Stimulated activated CD4-positive, alpha-beta T cell treated with anti-CD3 and anti-CD28 coated beads, Interleukin-1b, Interleukin-23, amount 100 ng/mL, for 48 hours (primary cell): ENCODE data around the gene ATP2C2.
"Not testable (repeated sequence)": the region's sequence is repeated elsewhere in the genome, so short reads cannot be mapped to it uniquely, and the experiment has no call there.

Experiments
- DNase-seq: peaks from one replicate; pipeline ENCODE4 v3.0.0-alpha.2; 2020

The ATP2C2 gene

DNA sequence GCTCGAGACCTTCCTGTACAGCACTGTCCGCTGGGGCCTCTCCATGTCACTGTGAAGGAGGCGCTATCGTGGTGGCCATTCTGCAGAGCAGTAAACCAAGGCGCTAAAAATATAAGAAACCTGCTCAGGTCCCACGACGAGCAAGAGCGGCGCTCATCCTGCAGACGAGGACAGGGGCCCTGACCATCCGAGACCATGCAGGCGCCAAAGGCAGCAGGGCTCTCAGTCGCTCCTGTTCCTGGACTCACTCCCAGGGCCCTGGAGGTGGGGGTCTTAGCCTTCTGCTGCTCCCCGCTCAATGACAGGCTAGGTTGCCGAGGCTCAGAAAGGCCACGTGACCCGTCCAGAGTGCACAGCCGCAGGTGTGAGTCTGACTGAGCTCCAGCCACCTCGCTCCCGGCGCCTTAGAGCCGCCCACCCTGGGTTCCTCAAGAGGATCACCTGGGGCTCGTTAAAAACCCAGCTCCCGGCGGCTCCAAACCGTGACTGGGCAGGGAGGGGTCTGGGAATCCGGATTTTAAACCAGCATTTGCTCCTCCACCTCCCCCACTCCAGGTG, 509 bp upstream of the ATP2C2 start:
- no peak for DNase-seq

DNA sequence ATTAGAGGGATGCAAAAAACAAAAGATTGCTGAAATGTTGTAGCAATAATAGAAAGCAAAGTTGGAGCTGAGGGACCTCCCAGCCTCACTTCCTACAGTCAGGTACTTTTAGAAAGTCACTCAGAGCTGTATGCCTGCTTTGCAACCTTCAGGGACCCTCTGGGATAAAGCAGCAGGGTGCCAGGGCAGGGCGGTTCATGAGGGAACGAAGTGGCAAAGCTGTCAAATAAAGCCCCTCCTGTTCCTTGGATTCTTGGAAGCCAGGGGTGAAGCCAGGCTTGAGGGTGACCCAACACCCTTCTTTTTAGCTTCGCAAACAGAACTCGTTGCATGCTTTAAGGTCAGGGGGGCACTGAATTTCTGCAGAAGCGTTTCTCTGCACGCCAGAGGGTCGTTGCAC, 767 bp downstream of the ATP2C2 start:
- DNase-seq, result no peak

DNA sequence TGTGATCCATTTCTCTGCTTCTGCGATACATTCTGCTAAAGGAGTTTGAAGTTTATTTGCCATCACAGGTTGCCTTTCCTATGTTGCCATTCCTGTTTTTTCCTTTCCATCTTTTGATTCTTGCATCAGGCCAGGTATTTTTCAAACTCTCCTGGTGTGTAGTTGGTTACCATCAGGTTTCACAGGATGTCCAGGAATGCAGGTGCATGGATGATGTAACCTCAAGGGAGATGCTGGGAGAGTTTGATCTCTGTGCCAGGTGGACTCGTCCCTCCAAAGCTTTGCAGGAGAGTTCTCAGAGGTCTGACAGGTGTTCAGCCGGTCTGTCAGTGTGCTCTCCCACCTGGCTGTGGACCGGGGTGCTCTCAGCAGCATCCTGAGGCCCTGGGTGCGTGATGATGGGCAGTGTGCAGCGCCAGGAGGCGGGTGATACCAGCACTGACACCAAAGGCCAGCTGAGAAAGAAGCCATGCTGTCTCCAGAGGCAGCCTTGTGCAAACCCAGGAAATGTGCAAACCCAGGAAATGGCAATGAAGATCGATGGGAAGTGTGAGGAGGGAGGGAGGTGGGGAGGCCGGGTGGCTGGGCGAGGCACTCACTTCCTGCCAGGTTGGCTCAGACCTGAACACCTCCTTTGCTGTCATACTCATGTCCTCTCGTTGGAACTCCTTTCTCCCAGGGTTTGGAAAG, 1.7 kb downstream of the ATP2C2 start:
- DNase-seq, result no peak

DNA sequence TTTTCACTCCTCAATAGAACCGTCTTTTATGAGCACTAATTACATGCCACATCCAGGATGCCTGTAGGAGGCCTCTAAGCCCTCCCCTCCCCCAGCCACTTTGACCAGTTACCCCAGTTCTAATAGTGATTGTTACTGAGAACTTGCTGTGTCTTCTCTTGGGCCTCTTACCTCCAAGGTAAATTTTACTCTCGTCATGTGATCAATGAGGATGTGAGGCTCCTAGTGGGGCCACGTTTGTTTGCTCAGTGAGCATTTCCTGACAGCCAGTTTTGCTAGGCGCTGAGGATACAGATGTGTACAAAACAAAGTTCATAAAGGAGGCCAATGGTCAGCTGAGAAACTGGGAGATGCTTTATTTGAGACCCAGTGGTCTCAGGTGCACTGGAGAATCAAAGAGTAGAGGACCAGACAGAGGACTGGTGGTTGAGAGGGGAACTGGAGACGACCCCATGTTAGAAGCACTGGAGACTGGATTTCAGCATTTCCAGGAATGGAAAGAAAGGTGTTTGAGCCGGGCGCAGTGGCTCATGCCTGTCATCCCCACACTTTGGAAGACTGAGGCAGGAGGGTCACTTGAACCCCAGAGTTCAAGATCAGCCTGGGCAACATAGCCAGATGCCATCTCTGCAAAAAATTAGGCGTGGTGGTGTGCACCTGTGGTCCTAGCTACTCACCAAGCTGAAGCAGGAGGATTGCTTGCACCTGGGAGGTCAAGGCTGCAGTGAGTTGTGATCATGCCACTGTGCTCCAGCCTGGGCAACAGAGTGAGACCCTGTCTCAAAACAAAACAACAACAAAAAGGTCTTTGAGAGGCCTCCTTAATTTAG, 2.6 kb downstream of the ATP2C2 start:
- DNase-seq, result no peak

- DNase-seq, result no peak
Observed at GRCh38 chr16:84371553-84371865, 3.2 kb downstream of the ATP2C2 start.

DNA sequence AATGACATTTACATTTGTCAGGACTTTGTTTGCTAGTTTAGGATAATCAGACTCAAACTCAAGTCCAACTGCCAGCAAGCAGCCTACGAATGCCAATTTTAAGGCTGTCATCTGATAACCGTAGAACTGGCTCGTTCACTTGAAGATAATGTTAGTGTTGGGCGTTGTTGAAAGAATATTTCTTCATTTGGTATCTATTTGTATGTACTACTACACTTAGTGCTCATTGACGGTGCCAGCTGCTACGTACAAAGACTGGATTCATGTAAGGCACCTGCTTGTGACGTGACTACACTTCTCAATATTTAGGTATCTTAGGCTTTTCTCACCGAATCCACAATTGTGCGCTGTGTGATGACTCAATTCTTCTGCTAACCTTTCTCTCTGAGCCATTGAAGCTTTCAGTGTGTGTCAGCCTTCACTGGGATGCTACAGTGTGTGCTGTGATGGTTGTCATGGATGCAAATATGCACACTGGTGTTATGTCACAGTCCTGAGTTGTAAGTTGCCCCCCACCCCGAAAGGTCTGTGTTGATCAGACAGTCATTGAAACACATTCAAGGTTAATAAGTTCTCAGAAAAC, 5.7 kb downstream of the ATP2C2 start:
- DNase-seq, result no peak

- DNase-seq, result no peak
Observed at GRCh38 chr16:84378099-84378498, 9.8 kb downstream of the ATP2C2 start.

DNA sequence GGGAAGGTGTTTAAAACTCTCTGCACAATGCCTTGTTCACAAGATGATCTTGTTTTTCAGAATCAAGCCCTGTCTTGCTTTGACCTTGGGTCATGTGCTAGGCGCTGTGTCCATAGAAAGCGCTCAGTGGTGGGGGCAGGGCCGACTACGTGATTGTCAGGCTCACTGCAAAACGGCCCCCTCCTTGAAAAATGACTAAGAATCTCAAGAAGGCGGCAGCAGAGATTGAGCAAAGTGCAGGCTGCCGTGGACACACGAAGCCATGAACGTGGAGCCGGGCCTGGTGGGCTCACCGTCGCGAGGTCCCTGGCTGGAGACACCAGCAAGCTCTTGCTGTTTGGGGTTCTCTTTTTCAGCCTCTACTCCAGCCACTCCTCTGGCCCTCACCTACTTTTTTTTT, 10.2 kb downstream of the ATP2C2 start:
- DNase-seq, result no peak

GRCh38 chr16:84379008-84379708, 10.8 kb downstream of the ATP2C2 start:
- DNase-seq, result no peak

DNA sequence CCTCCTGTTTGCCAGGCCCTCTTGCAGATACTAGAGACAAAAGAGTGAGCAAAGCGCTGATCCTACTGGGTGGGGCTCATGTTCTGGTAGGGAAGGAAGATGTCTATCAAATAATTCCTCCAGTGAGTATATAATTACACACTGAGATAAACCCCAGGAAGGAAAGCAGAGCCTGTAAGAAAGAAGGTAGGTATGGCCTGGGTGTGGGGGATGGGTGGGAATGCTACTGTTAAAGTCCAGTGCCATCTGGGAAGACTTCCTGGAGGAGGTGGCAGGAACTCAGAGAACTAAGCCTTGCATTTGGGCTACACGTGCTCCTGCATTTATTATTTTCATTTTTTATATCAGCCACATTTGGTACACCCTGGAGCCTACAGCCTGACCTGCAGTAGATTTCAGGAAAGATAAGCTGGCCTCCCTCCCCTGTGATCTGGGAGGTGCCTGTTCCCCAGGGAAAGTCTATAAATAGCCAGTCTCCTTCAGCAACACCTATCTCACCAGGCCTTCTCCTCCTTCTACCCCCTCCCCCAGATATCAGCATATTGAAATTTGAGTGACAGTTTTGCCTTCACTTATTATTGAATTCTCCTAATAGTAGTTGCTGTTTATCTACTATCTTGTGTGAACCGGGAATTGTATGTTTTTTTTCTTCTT, 11.5 kb downstream of the ATP2C2 start:
- DNase-seq, result no peak

DNA sequence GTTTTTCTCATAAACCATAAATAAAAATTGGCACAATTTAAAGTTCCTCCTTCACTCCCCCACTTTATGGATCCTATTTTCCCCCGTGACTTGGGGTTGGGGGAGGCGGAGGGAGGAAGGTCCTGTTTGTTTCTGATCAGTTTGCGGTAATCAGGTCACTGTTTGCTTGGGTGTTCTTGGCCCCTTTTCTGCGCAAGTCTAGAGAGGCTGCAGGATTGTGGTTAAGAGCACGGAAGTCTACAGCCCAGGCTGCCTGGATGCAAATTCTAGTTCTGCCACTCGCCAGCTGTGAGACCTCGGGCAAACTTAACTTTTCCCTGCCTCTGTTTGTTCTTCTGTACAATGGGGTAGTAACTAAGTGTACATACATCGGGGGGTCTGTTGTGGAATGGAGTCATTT, 12.1 kb downstream of the ATP2C2 start:
- no peak for DNase-seq

- DNase-seq, result no peak
Observed at GRCh38 chr16:84382396-84382795, 14.1 kb downstream of the ATP2C2 start.

DNA sequence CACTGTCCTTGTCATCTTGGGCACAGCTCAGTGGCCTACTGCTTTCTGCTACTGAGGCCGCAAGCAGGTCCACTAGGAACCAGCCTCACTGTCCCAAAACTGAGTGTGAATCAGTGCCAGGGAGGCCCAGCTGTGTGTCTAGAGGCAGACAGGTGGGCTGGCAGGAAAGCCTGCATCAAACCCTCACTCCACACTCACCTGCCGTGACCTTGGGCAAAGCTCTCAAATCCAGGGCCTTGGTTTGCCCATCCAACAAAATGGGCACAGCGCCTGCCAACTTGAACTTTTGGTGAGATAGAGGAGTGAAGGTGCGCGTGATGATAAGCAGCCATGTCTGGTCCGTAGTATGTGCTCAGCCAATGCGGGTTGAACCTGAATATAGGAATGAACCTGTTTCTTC, 14.8 kb downstream of the ATP2C2 start:
- DNase-seq, result no peak

DNA sequence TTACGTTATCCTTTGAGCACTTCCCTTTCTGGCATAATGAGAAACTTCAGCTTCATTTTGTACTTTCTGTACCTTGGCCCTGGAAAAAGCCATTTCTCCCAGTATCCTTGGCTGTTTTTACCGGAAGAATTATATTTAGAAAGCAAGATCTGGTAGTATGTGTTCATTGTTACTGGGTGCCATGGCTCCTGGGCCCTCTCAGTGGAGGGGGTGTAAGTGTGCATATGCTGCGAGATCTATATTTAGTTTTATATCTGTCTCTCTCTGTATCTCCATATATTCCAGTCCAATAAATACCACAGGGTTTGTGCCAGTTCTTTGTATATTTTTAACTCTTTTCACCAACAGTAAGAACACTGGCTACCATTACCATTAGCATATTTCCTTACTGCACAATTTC, 17.7 kb downstream of the ATP2C2 start:
- DNase-seq, result no peak

GRCh38 chr16:84387021-84387420, 18.7 kb downstream of the ATP2C2 start:
- no peak for DNase-seq

GRCh38 chr16:84390131-84390785, 21.9 kb downstream of the ATP2C2 start:
- no peak for DNase-seq

GRCh38 chr16:84391151-84392030, 23.1 kb downstream of the ATP2C2 start:
- no peak for DNase-seq

DNA sequence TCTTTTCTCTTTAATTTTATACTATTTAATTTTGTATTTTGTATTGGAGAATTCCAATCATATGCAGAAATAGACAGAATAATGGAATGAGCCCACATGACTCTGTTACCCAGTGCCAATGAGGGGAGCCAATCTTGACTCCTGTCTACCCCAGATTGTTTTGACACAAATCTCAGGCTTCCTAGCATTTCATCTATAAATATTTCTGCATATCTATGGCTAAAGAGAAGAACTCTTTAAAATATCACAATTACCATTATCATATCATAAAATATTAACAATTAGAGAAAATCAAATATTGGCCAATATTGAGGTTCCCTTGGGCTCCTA, 23.7 kb downstream of the ATP2C2 start:
- DNase-seq, result no peak

DNA sequence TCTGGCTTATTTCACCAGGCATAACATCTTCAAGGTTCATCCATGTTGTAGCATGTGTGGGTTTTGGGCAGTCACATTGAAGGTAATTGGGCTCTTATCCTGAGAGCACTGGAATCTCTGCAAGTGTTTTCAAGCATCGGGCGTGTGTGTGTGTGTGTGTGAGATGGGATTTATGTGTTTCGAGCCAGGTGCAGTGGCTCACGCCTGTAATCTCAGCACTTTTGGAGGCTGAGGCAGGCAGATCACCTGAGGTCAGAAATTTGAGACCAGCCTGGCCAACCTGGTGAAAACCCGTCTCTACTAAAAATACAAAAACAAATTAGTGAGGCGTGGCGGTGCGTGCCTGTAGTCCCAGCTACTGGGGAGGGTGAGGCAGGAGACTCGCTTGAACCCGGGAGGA, 27.7 kb downstream of the ATP2C2 start:
- DNase-seq, result not testable (repeated sequence)

DNA sequence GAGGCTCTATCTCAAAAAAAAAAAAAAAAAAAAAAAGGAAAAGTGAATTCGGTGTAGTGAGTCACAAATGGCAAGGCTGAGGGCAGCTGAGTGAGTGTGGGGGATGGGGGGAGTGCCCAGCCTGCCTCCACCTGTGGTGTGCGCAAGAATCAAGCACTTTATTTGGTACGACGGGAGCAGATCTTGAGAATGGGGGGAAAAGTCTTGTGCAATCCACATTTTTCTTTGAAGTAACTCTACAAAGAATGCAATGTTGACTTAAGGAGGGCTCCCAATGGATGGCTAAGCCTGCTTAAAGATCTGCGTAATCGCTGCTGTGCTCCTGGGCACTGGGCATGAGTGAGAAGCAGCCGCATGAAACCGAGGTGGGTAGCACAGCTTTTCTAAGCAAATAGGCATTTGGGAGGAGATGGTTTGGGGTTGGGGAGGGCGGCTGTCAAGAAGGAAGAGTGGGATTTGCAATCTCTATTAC, 28.2 kb downstream of the ATP2C2 start:
- no peak for DNase-seq

- DNase-seq, result no peak
Observed at GRCh38 chr16:84397090-84397489, 28.8 kb downstream of the ATP2C2 start.
